WTC11 (cell line): ENCODE results near the gene JAGN1. TPM values are rescaled to one million over a fixed set of nuclear protein-coding genes. Genes with fewer than 3 reads are reported as not detected.

Experiments used
- ATAC-seq: fragments of 200-7000 bp; cut with Tn5 transposase; 2 replicates; pipeline ENCODE4 v1.10.0; 2021; ENCODE audit warnings: mild to moderate bottlenecking, moderate library complexity
- CTCF ChIA-PET: fragments of 300-600 bp; sonication (Branson Sonifier 250); formaldehyde crosslinking; loops from one replicate; lab custom pipeline; 2021; ENCODE audit warnings: antibody characterized with exemption; lab: Charles Lee
- POLR2A ChIA-PET: fragments of 350-600 bp; sonication (Branson Sonifier 250); formaldehyde crosslinking; loops from one replicate; lab custom pipeline; 2021; ENCODE audit warnings: antibody characterized with exemption; lab: Charles Lee
- DNase-seq: peaks from one replicate; pipeline ENCODE4 v3.0.0; 2021; ENCODE audit warnings: low spot score
- H3K27ac Mint-ChIP-seq: 2 replicates; pipeline ENCODE4 v1.8.0; 2021; ENCODE audit warnings: mixed read lengths
- H3K27me3 Mint-ChIP-seq: 2 replicates; pipeline ENCODE4 v1.8.0; 2021; ENCODE audit warnings: low read depth, mild to moderate bottlenecking, moderate library complexity, mixed read lengths
- H3K36me3 Mint-ChIP-seq: 2 replicates; pipeline ENCODE4 v1.8.0; 2021; ENCODE audit warnings: mixed read lengths
- H3K4me1 Mint-ChIP-seq: 2 replicates; pipeline ENCODE4 v1.8.0; 2022; ENCODE audit warnings: mixed read lengths
- H3K4me3 Mint-ChIP-seq: 2 replicates; pipeline ENCODE4 v1.8.0; 2021; ENCODE audit warnings: mild to moderate bottlenecking, moderate library complexity, mixed read lengths
- H3K9me3 Mint-ChIP-seq: 2 replicates; pipeline ENCODE4 v1.8.0; 2021; ENCODE audit warnings: mixed read lengths
- ATF1 ChIP-seq: sonication (generic); formaldehyde crosslinking; IDR thresholded peaks from 2 replicates; pipeline ENCODE4 v1.8.1; 2023; ENCODE audit warnings: mild to moderate bottlenecking, moderate library complexity, missing genetic modification reagents
- ELF4 ChIP-seq: sonication (generic); formaldehyde crosslinking; IDR thresholded peaks from 2 replicates; pipeline ENCODE4 v1.8.1; 2022; ENCODE audit warnings: low read depth, mild to moderate bottlenecking, moderate library complexity, missing genetic modification reagents
- GRHL2 ChIP-seq: fragments of 250-450 bp; sonication (Bioruptor Pico); IDR thresholded peaks from 2 replicates; pipeline ENCODE4 v1.8.0; 2022; ENCODE audit warnings: mild to moderate bottlenecking, moderate library complexity; ENCODE audit not compliant: insufficient replicate concordance, severe bottlenecking
- GTF2I ChIP-seq: fragments of 250-450 bp; sonication (Bioruptor Pico); conservative IDR thresholded peaks from 2 replicates; pipeline ENCODE4 v1.4.0; 2021; ENCODE audit warnings: mild to moderate bottlenecking
- HMGA2 ChIP-seq: fragments of 250-450 bp; sonication (Bioruptor Pico); IDR thresholded peaks from 2 replicates; pipeline ENCODE4 v1.4.0; 2021; ENCODE audit warnings: mild to moderate bottlenecking, moderate library complexity
- PRRX2 ChIP-seq: fragments of 250-450 bp; sonication (Bioruptor Pico); IDR thresholded peaks from 2 replicates; pipeline ENCODE4 v1.8.0; 2021; ENCODE audit warnings: mild to moderate bottlenecking
- total RNA-seq: library from RNA; stranded (reverse); gene quantifications from 3 replicates; pipeline ENCODE4 v1.2.3, GENCODE V29; 2021
- TF ChIP-seq, protein P1 (sequence below): fragments of 250-450 bp; sonication (Bioruptor Pico); IDR thresholded peaks from 2 replicates; pipeline ENCODE4 v1.9.0; 2021; ENCODE audit warnings: mild to moderate bottlenecking
- TF ChIP-seq, protein P2 (sequence below): sonication (generic); formaldehyde crosslinking; IDR thresholded peaks from 2 replicates; pipeline ENCODE4 v1.8.1; 2023; ENCODE audit warnings: mild to moderate bottlenecking, missing genetic modification reagents, borderline replicate concordance
- TF ChIP-seq, protein P3 (sequence below): sonication (generic); formaldehyde crosslinking; IDR thresholded peaks from 2 replicates; pipeline ENCODE4 v1.8.0; 2023; ENCODE audit warnings: missing genetic modification reagents, mild to moderate bottlenecking, borderline replicate concordance
- TF ChIP-seq, protein P4 (sequence below): sonication (generic); formaldehyde crosslinking; IDR thresholded peaks from 2 replicates; pipeline ENCODE4 v1.8.1; 2022; ENCODE audit warnings: mild to moderate bottlenecking, missing genetic modification reagents, moderate library complexity, borderline replicate concordance
- TF ChIP-seq, protein P5 (sequence below): fragments of 250-450 bp; sonication (Bioruptor Pico); conservative IDR thresholded peaks from 2 replicates; pipeline ENCODE4 v1.9.0; 2021; ENCODE audit warnings: mild to moderate bottlenecking

JAGN1 gene
- total RNA-seq, 1 experiment from 2014 or later = 25.6 TPM

DNA sequence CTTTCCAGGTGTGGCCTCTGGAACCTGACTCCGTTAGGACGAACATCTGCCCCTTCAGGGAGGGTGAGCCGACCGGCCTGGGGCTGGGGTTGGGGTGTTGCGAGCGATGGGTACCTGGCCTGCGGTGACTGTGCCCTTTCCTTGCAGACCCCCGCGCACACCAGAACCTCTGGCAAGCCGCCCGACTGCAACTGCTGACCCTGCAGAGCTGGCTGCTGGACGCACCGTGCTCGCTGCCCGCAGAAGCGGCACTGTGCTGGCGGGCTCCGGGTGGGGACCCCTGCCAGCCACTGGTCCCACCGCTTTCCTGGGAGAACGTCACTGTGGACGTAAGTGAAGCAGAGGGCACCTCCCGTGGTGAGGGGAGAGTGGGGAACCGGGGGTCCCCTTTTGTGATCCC lies 37.7 kb downstream of the JAGN1 start:
- Mint-ChIP-seq H3K4me1 (peaks cover 3% of the 10 kb centered on the region), H3K9me3 (peaks cover 8% of the 10 kb centered on the region; the same call in 1 of the 2 replicates), H3K36me3 (peaks cover 5% of the 10 kb centered on the region; the same call in 1 of the 2 replicates), H3K27me3 (peaks cover 12% of the 10 kb centered on the region), H3K4me3 (no peak overlapping the region), H3K27ac (no peak overlapping the region)
- no peak for ATAC-seq
- ChIA-PET POLR2A (no interaction called here), CTCF (interaction anchor here (1.4 kb wide), 1 partner anchor 18 kb away, joined by 7 read pairs; no protein-coding TSS in a partner anchor)
- TF ChIP-seq GRHL2 (no peak), PRRX2 (CRISPR knock-in tag) (no peak), ELF4 (CRISPR knock-in tag) (no peak), ATF1 (CRISPR knock-in tag) (no peak), HMGA2 (CRISPR knock-in tag) (no peak), GTF2I (CRISPR knock-in tag) (no peak)
- TF ChIP-seq, protein P1, sequence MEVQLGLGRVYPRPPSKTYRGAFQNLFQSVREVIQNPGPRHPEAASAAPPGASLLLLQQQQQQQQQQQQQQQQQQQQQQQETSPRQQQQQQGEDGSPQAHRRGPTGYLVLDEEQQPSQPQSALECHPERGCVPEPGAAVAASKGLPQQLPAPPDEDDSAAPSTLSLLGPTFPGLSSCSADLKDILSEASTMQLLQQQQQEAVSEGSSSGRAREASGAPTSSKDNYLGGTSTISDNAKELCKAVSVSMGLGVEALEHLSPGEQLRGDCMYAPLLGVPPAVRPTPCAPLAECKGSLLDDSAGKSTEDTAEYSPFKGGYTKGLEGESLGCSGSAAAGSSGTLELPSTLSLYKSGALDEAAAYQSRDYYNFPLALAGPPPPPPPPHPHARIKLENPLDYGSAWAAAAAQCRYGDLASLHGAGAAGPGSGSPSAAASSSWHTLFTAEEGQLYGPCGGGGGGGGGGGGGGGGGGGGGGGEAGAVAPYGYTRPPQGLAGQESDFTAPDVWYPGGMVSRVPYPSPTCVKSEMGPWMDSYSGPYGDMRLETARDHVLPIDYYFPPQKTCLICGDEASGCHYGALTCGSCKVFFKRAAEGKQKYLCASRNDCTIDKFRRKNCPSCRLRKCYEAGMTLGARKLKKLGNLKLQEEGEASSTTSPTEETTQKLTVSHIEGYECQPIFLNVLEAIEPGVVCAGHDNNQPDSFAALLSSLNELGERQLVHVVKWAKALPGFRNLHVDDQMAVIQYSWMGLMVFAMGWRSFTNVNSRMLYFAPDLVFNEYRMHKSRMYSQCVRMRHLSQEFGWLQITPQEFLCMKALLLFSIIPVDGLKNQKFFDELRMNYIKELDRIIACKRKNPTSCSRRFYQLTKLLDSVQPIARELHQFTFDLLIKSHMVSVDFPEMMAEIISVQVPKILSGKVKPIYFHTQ (CRISPR knock-in tag) = no peak
- TF ChIP-seq, protein P2, sequence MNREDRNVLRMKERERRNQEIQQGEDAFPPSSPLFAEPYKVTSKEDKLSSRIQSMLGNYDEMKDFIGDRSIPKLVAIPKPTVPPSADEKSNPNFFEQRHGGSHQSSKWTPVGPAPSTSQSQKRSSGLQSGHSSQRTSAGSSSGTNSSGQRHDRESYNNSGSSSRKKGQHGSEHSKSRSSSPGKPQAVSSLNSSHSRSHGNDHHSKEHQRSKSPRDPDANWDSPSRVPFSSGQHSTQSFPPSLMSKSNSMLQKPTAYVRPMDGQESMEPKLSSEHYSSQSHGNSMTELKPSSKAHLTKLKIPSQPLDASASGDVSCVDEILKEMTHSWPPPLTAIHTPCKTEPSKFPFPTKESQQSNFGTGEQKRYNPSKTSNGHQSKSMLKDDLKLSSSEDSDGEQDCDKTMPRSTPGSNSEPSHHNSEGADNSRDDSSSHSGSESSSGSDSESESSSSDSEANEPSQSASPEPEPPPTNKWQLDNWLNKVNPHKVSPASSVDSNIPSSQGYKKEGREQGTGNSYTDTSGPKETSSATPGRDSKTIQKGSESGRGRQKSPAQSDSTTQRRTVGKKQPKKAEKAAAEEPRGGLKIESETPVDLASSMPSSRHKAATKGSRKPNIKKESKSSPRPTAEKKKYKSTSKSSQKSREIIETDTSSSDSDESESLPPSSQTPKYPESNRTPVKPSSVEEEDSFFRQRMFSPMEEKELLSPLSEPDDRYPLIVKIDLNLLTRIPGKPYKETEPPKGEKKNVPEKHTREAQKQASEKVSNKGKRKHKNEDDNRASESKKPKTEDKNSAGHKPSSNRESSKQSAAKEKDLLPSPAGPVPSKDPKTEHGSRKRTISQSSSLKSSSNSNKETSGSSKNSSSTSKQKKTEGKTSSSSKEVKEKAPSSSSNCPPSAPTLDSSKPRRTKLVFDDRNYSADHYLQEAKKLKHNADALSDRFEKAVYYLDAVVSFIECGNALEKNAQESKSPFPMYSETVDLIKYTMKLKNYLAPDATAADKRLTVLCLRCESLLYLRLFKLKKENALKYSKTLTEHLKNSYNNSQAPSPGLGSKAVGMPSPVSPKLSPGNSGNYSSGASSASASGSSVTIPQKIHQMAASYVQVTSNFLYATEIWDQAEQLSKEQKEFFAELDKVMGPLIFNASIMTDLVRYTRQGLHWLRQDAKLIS (CRISPR knock-in tag) = no peak
- TF ChIP-seq, protein P3, sequence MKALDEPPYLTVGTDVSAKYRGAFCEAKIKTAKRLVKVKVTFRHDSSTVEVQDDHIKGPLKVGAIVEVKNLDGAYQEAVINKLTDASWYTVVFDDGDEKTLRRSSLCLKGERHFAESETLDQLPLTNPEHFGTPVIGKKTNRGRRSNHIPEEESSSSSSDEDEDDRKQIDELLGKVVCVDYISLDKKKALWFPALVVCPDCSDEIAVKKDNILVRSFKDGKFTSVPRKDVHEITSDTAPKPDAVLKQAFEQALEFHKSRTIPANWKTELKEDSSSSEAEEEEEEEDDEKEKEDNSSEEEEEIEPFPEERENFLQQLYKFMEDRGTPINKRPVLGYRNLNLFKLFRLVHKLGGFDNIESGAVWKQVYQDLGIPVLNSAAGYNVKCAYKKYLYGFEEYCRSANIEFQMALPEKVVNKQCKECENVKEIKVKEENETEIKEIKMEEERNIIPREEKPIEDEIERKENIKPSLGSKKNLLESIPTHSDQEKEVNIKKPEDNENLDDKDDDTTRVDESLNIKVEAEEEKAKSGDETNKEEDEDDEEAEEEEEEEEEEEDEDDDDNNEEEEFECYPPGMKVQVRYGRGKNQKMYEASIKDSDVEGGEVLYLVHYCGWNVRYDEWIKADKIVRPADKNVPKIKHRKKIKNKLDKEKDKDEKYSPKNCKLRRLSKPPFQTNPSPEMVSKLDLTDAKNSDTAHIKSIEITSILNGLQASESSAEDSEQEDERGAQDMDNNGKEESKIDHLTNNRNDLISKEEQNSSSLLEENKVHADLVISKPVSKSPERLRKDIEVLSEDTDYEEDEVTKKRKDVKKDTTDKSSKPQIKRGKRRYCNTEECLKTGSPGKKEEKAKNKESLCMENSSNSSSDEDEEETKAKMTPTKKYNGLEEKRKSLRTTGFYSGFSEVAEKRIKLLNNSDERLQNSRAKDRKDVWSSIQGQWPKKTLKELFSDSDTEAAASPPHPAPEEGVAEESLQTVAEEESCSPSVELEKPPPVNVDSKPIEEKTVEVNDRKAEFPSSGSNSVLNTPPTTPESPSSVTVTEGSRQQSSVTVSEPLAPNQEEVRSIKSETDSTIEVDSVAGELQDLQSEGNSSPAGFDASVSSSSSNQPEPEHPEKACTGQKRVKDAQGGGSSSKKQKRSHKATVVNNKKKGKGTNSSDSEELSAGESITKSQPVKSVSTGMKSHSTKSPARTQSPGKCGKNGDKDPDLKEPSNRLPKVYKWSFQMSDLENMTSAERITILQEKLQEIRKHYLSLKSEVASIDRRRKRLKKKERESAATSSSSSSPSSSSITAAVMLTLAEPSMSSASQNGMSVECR (CRISPR knock-in tag) = no peak
- TF ChIP-seq, protein P4, sequence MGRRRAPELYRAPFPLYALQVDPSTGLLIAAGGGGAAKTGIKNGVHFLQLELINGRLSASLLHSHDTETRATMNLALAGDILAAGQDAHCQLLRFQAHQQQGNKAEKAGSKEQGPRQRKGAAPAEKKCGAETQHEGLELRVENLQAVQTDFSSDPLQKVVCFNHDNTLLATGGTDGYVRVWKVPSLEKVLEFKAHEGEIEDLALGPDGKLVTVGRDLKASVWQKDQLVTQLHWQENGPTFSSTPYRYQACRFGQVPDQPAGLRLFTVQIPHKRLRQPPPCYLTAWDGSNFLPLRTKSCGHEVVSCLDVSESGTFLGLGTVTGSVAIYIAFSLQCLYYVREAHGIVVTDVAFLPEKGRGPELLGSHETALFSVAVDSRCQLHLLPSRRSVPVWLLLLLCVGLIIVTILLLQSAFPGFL (CRISPR knock-in tag) = no peak
- TF ChIP-seq, protein P5, sequence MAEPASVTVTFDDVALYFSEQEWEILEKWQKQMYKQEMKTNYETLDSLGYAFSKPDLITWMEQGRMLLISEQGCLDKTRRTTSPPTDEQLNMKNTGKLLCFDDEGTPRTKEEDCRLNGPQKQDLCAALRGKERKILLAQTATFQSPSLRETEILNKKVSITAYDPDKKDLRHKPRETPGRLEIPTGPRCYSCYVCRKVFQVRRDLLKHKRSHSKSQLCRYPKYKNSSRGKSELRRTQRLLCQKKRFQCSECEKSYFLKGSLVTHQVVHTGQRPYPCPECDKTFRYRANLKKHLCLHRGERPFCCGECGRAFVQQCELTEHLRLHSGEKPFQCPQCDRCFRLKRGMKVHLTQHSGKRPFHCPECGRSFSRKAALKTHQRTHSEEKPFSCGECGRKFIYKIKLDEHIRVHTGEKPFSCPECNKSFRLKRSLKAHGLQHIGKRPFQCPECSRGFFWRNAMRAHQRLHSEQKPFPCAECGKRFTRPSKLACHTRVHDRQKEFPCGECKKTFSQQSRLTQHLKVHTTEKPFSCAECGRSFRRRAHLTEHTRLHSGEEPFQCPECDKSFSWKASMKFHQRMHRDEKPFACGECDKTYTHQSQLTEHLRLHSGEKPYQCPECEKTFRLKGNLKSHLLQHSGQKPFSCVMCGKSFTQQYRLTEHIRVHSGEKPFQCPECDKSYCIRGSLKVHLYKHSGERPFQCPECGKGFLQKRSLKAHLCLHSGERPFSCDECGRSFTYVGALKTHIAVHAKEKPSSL (CRISPR knock-in tag) = no peak
- no peak for DNase-seq
